Naive B cell (primary cell): Measurements from ENCODE around the gene FBXL15. TPM values are rescaled to one million over a fixed set of nuclear protein-coding genes. Genes with fewer than 3 reads are reported as not detected.

ENCODE experiments used
- ATAC-seq, 2 donors: fragments of 150-1000 bp; cut with Tn5 transposase; 2 replicates each; pipeline ENCODE4 v1.10.0; 2021; ENCODE audit warnings: low read depth in 2 of 2, mild to moderate bottlenecking in 2 of 2, moderate library complexity in 2 of 2
- DNase-seq: peaks from one replicate; pipeline ENCODE4 v3.0.0; 2022
- H3K27ac Mint-ChIP-seq, 6 donors: one replicate each; pipeline ENCODE4 v1.8.0; 2020 to 2022; ENCODE audit warnings: mild to moderate bottlenecking in 6 of 6, mixed read lengths in 6 of 6, moderate library complexity in 5 of 6, inconsistent platforms in 2 of 6
- H3K27me3 Mint-ChIP-seq, 3 donors: one replicate each; pipeline ENCODE4 v1.8.0; 2021 to 2022; ENCODE audit warnings: mixed read lengths in 3 of 3, mild to moderate bottlenecking in 1 of 3
- H3K36me3 Mint-ChIP-seq, 2 donors: one replicate each; pipeline ENCODE4 v1.8.0; 2020 to 2022; ENCODE audit warnings: mixed read lengths in 2 of 2, inconsistent platforms in 1 of 2, mild to moderate bottlenecking in 1 of 2
- H3K4me1 Mint-ChIP-seq, 3 donors: one replicate each; pipeline ENCODE4 v1.8.0; 2020 to 2022; ENCODE audit warnings: mixed read lengths in 3 of 3, inconsistent platforms in 1 of 3, mild to moderate bottlenecking in 1 of 3, moderate library complexity in 1 of 3
- H3K4me3 Mint-ChIP-seq, 8 donors: one replicate each; pipeline ENCODE4 v1.8.0; 2020 to 2022; ENCODE audit warnings: mild to moderate bottlenecking in 8 of 8, mixed read lengths in 8 of 8, moderate library complexity in 8 of 8, inconsistent platforms in 2 of 8
- H3K9me3 Mint-ChIP-seq, 7 donors: one replicate each; pipeline ENCODE4 v1.8.0; 2020 to 2022; ENCODE audit warnings: mixed read lengths in 7 of 7, mild to moderate bottlenecking in 5 of 7, inconsistent platforms in 2 of 7, moderate library complexity in 1 of 7
- polyA plus RNA-seq, 6 donors: library from polyadenylated mRNA; unstranded; fragments of 300-500 nt; fragmentation: Illumina TruSeq; gene quantifications; one replicate each; pipeline ENCODE4 v1.2.3, GENCODE V29; 2021; ENCODE audit warnings: low read depth in 6 of 6

The FBXL15 gene
- polyA plus RNA-seq, 6 donors from 2014 or later: 15.9 to 24.9 (median 20.9) TPM

GRCh38 chr10:102393411-102394078 is 27.1 kb upstream of the FBXL15 start:
- ATAC-seq: no peak
- Mint-ChIP-seq H3K4me1 (peaks cover 24 to 45% (median 40%) of the 10 kb centered on the region in 3 donors), H3K27me3 (peaks cover 0 to 5% (median 4%) of the 10 kb centered on the region in 3 donors), H3K9me3 (no peaks in the 10 kb centered on the region), H3K4me3 (peak overlapping the region; percentile 92 to 99 (median 98)), H3K27ac (peak overlapping the region; percentile 100), H3K36me3 (peaks cover 0 to 7% of the 10 kb centered on the region in 2 donors)
- DNase-seq: no peak

- peaks cover 0 to 8% of the 10 kb centered on the region in 2 donors for H3K36me3 Mint-ChIP-seq
- no peaks in the 10 kb centered on the region for H3K9me3 Mint-ChIP-seq
- H3K27me3 Mint-ChIP-seq: peaks cover 0 to 5% (median 4%) of the 10 kb centered on the region in 3 donors
- H3K27ac Mint-ChIP-seq: peak overlapping the region; percentile 100
- peak overlapping the region; percentile 92 to 99 (median 98) for H3K4me3 Mint-ChIP-seq
- DNase-seq (peak; percentile 100), ATAC-seq (peak; percentile 71 to 74)
- H3K4me1 Mint-ChIP-seq: peaks cover 28 to 50% (median 45%) of the 10 kb centered on the region in 3 donors
Observed at GRCh38 chr10:102394079-102394800, 26.4 kb upstream of the FBXL15 start.

GRCh38 chr10:102394801-102395399 is 25.7 kb upstream of the FBXL15 start:
- ATAC-seq (peak; percentile 22 to 23), DNase-seq (no peak)
- peaks cover 0 to 8% of the 10 kb centered on the region in 2 donors for H3K36me3 Mint-ChIP-seq
- H3K27me3 Mint-ChIP-seq: peaks cover 0 to 2% (median 2%) of the 10 kb centered on the region in 3 donors
- H3K9me3 Mint-ChIP-seq: no peaks in the 10 kb centered on the region
- H3K4me1 Mint-ChIP-seq: peaks cover 34 to 54% (median 50%) of the 10 kb centered on the region in 3 donors
- peak overlapping the region; percentile 100 for H3K27ac Mint-ChIP-seq
- H3K4me3 Mint-ChIP-seq: peak overlapping the region; percentile 92 to 99 (median 98)

GRCh38 chr10:102395400-102396316 is 25.0 kb upstream of the FBXL15 start, which contains the start of gene NFKB2:
Gene NFKB2, plus strand, starts transcription at chr10:102395705. Its CDS starts 255 bp downstream, at chr10:102395960.
- Mint-ChIP-seq H3K36me3 (peaks cover 0 to 8% of the 10 kb centered on the region in 2 donors), H3K27ac (peak within 1 kb of the TSS; percentile 100), H3K27me3 (no peaks in the 10 kb centered on the region), H3K9me3 (no peaks in the 10 kb centered on the region), H3K4me1 (peaks cover 37 to 57% (median 55%) of the 10 kb centered on the region in 3 donors), H3K4me3 (peak within 1 kb of the TSS; percentile 92 to 99 (median 98))
- DNase-seq: peak; percentile 94
- ATAC-seq: peak; percentile 27 to 40

GRCh38 chr10:102396317-102396650 is 24.4 kb upstream of the FBXL15 start:
- Mint-ChIP-seq H3K36me3 (peaks cover 0 to 8% of the 10 kb centered on the region in 2 donors), H3K9me3 (no peaks in the 10 kb centered on the region), H3K4me1 (peaks cover 38 to 59% (median 57%) of the 10 kb centered on the region in 3 donors), H3K27ac (peak overlapping the region; percentile 100), H3K4me3 (peak overlapping the region; percentile 92 to 99 (median 98)), H3K27me3 (no peaks in the 10 kb centered on the region)
- ATAC-seq (no peak), DNase-seq (no peak)

DNA sequence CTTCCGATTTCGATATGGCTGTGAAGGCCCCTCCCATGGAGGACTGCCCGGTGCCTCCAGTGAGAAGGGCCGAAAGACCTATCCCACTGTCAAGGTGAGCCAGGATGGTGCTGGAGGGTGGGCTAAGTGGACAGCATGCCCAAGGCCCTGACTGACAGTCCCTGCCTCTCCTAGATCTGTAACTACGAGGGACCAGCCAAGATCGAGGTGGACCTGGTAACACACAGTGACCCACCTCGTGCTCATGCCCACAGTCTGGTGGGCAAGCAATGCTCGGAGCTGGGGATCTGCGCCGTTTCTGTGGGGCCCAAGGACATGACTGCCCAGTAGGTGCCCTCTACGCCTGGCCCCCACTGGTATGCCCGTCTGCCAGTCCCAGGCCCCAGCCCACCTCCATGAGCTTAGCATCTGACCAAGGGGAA is 23.9 kb upstream of the FBXL15 start:
- no peaks in the 10 kb centered on the region for H3K9me3 Mint-ChIP-seq
- no peak for DNase-seq
- H3K27ac Mint-ChIP-seq: peak overlapping the region; percentile 100
- H3K36me3 Mint-ChIP-seq: peaks cover 0 to 8% of the 10 kb centered on the region in 2 donors
- peaks cover 38 to 61% (median 60%) of the 10 kb centered on the region in 3 donors for H3K4me1 Mint-ChIP-seq
- ATAC-seq: no peak
- no peaks in the 10 kb centered on the region for H3K27me3 Mint-ChIP-seq
- H3K4me3 Mint-ChIP-seq: peak overlapping the region; percentile 59 to 99 (median 98)

DNA sequence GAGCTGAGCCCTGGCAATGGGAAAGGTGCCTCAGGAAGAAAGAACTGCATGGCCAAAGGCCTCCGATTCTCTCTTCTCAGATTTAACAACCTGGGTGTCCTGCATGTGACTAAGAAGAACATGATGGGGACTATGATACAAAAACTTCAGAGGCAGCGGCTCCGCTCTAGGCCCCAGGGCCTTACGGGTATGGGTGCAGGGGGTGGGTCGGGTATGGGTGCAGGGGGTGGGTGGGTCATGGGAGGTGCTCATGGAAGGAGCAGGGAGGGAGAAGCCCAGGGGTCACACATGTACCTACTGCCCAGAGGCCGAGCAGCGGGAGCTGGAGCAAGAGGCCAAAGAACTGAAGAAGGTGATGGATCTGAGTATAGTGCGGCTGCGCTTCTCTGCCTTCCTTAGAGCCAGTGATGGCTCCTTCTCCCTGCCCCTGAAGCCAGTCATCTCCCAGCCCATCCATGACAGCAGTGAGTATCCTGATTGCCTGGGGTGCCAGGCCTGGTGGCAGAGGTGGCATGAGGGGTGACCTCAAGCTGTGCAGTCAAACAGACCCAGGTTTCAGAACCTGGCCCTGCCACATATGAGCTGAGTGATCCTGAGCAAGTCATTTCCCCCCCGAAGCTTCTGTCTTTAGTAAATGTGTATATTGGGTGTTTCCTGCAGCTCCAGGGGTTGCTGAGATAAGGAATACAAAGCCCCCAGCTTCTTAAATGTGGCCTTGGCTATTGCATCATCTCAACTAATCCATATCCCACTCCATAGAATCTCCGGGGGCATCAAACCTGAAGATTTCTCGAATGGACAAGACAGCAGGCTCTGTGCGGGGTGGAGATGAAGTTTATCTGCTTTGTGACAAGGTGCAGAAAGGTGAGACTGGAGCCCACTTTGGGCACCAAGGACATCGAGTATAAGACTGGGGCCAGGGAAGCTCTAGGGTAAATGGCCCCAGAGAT is 23.1 kb upstream of the FBXL15 start:
- peak overlapping the region; percentile 92 to 100 (median 100) for H3K27ac Mint-ChIP-seq
- ATAC-seq (no peak), DNase-seq (no peak)
- peak overlapping the region; percentile 59 to 99 (median 98) for H3K4me3 Mint-ChIP-seq
- peaks cover 0 to 8% of the 10 kb centered on the region in 2 donors for H3K36me3 Mint-ChIP-seq
- no peaks in the 10 kb centered on the region for H3K9me3 Mint-ChIP-seq
- H3K4me1 Mint-ChIP-seq: peaks cover 38 to 61% (median 60%) of the 10 kb centered on the region in 3 donors
- H3K27me3 Mint-ChIP-seq: no peaks in the 10 kb centered on the region

DNA sequence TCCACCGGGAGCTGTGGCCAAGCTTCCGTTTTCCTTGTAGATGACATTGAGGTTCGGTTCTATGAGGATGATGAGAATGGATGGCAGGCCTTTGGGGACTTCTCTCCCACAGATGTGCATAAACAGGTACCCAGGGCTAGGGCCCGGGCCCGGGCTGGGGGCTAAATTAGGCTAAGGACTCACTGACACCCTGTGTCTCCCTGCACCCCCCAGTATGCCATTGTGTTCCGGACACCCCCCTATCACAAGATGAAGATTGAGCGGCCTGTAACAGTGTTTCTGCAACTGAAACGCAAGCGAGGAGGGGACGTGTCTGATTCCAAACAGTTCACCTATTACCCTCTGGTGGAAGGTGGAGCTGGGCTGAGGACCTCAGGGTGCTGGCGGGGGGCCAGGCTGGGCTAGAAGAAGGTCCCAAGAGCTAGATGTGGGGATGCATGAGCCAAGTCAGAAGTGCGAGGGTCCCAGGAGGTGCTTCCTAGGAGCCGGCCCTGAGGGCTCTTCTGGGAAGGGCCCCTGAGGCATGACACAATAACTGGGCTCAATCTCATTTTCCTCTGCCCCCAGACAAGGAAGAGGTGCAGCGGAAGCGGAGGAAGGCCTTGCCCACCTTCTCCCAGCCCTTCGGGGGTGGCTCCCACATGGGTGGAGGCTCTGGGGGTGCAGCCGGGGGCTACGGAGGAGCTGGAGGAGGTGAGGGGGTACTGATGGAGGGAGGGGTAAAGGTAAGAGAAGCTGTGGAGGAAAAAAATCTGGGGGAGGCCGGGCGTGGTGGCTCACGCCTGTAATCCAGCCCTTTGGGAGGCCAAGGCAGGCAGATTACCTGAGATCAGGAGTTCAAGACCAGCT is 22.2 kb upstream of the FBXL15 start:
- Mint-ChIP-seq H3K27ac (peak overlapping the region; percentile 90 to 100 (median 94)), H3K36me3 (peaks cover 0 to 8% of the 10 kb centered on the region in 2 donors), H3K4me3 (peak overlapping the region; percentile 66 to 99 (median 77)), H3K9me3 (no peaks in the 10 kb centered on the region), H3K27me3 (no peaks in the 10 kb centered on the region), H3K4me1 (peaks cover 33 to 57% (median 53%) of the 10 kb centered on the region in 3 donors)
- ATAC-seq: no peak
- DNase-seq: no peak

DNA sequence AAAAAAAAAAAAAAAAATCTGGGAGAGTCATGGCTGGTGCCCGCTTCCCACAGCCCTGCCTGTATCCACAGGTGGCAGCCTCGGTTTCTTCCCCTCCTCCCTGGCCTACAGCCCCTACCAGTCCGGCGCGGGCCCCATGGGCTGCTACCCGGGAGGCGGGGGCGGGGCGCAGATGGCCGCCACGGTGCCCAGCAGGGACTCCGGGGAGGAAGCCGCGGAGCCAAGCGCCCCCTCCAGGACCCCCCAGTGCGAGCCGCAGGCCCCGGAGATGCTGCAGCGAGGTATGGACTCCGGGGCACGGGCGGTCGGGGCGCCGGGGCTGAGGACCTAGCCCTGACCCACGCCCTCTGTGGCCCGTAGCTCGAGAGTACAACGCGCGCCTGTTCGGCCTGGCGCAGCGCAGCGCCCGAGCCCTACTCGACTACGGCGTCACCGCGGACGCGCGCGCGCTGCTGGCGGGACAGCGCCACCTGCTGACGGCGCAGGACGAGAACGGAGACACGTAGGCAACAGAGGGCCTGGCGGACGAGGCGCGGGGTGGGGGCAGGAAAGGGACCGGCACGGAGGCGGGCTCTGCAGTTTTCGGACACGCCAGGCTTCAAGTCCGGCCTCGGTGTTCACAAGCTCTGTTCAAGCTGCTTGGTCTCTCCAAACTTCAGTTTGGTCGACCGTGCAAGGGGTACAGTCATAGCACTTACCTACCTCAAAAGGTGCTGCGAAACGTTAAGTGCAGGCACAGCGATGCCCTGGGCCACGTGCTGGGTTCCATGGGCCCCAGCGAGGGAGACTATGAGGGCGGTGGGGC is 21.2 kb upstream of the FBXL15 start:
- ATAC-seq (peak; percentile 41 to 54), DNase-seq (peak; percentile 87)
- Mint-ChIP-seq H3K4me3 (peak overlapping the region; percentile 74 to 99 (median 77)), H3K9me3 (no peaks in the 10 kb centered on the region), H3K36me3 (peaks cover 0 to 8% of the 10 kb centered on the region in 2 donors), H3K27me3 (no peaks in the 10 kb centered on the region), H3K27ac (peak overlapping the region; percentile 77 to 100 (median 94)), H3K4me1 (peaks cover 35 to 53% (median 51%) of the 10 kb centered on the region in 3 donors)

DNA sequence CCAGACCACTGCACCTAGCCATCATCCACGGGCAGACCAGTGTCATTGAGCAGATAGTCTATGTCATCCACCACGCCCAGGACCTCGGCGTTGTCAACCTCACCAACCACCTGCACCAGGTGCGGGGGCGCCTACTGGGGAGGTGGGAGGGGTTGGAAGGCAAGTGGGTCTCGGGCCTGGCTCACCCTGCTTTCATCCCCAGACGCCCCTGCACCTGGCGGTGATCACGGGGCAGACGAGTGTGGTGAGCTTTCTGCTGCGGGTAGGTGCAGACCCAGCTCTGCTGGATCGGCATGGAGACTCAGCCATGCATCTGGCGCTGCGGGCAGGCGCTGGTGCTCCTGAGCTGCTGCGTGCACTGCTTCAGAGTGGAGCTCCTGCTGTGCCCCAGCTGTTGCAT is 20.6 kb upstream of the FBXL15 start:
- H3K36me3 Mint-ChIP-seq: peaks cover 0 to 8% of the 10 kb centered on the region in 2 donors
- DNase-seq (no peak), ATAC-seq (no peak)
- no peaks in the 10 kb centered on the region for H3K27me3 Mint-ChIP-seq
- peaks cover 35 to 51% (median 48%) of the 10 kb centered on the region in 3 donors for H3K4me1 Mint-ChIP-seq
- H3K9me3 Mint-ChIP-seq: no peaks in the 10 kb centered on the region
- peak overlapping the region in 4 of 6 donors; percentile 38 to 100 (median 92) for H3K27ac Mint-ChIP-seq
- H3K4me3 Mint-ChIP-seq: peak overlapping the region in 7 of 8 donors; percentile 15 to 99 (median 64)
